Psoas muscle (tissue), 8 donors: ENCODE data around the gene NFXL1. TPM values are rescaled to one million over a fixed set of nuclear protein-coding genes. Genes with fewer than 3 reads are reported as not detected.

Source experiments
- ATAC-seq, 4 donors: fragments of 200-7000 bp; cut with Tn5 transposase; one replicate each; pipeline ENCODE4 v1.9.1; 2020; ENCODE audit warnings: moderate library complexity in 3 of 4, mild to moderate bottlenecking in 2 of 4
- DNase-seq, 2 donors: peaks; one replicate each; pipeline ENCODE4 v3.0.0-alpha.2; 2020
- H3K27ac ChIP-seq: fragments of 200-600 bp; one replicate; pipeline ENCODE4 v1.8.0; 2022
- H3K27me3 ChIP-seq, 3 donors: fragments of 200-600 bp in 1 of 3; one replicate each; pipeline versions ENCODE4 v1.6.1 to v1.8.0; 2013 to 2022; ENCODE audit warnings: low read length in 2 of 3, mild to moderate bottlenecking in 2 of 3, moderate library complexity in 1 of 3; ENCODE audit not compliant: insufficient read depth in 3 of 3
- H3K36me3 ChIP-seq, 2 donors: fragments of 200-600 bp in 1 of 2; one replicate each; pipeline versions ENCODE4 v1.6.1 to v1.8.0; 2013 to 2022; ENCODE audit warnings: low read depth in 1 of 2, mild to moderate bottlenecking in 1 of 2, moderate library complexity in 1 of 2; ENCODE audit not compliant: insufficient read depth in 1 of 2
- H3K4me1 ChIP-seq: fragments of 200-600 bp; one replicate; pipeline ENCODE4 v1.8.0; 2022
- H3K4me3 ChIP-seq: fragments of 200-600 bp; one replicate; pipeline ENCODE4 v1.8.0; 2022; ENCODE audit warnings: mild to moderate bottlenecking
- H3K9me3 ChIP-seq: fragments of 200-600 bp; one replicate; pipeline ENCODE4 v1.8.0; 2022
- WGBS, 3 donors: extraction: QIAGEN DNeasy Blood & Tissue Kit; methylation state at CpG; one replicate each; pipeline versions ENCODE4 v1.1.6 to v1.1.7; 2013; 5-methylcytosine and 5-hydroxymethylcytosine counted together
- intact Hi-C, 2 donors: fragments of 100-400 bp; cut with DNase I; formaldehyde crosslinking; loops; one replicate each; pipeline versions ENCODE4 v1.11.0 to v1.14.2; 2022
- polyA plus RNA-seq, 3 donors: library from polyadenylated mRNA; stranded (reverse); fragments of 200-250 nt; gene quantifications; one replicate each; pipeline ENCODE4 v1.2.3, GENCODE V29; 2013
- total RNA-seq, 4 donors: library from RNA; stranded (reverse); fragmentation: NEBNext Ultra II Directional in 2 of 4; extraction: Animal tissue kit (Norgen Biotek cat#: 25700) in 2 of 4; gene quantifications; one replicate each; pipeline versions ENCODE4 v1.2.1 to v1.2.4, GENCODE V29; 2021 to 2023
- TF ChIP-seq, protein P1 (sequence below): fragments of 200-600 bp; IDR thresholded peaks from one replicate; pipeline ENCODE4 v1.8.0; 2022; ENCODE audit warnings: antibody characterized with exemption
- donor health status: healthy with polysubstance abuse.
- donor health status: DM: no; HTN: no; CAD: no; lungs with moderate emphysema.
- donor health status: Bipolar disorder and iron deficiency.
- donor health status: healthy.
- donor health status: DM: yes; HTN: yes; CAD: no.
- donor health status: DM: no; HTN: no; CAD: no.
- donor health status: DM: no; HTN: no; CAD: no.
- donor health status: DM: yes; HTN: yes; CAD: no.

Gene NFXL1
- total and polyA plus RNA-seq, 7 donors: 3.1 to 6.0 (median 4.9) TPM

DNA sequence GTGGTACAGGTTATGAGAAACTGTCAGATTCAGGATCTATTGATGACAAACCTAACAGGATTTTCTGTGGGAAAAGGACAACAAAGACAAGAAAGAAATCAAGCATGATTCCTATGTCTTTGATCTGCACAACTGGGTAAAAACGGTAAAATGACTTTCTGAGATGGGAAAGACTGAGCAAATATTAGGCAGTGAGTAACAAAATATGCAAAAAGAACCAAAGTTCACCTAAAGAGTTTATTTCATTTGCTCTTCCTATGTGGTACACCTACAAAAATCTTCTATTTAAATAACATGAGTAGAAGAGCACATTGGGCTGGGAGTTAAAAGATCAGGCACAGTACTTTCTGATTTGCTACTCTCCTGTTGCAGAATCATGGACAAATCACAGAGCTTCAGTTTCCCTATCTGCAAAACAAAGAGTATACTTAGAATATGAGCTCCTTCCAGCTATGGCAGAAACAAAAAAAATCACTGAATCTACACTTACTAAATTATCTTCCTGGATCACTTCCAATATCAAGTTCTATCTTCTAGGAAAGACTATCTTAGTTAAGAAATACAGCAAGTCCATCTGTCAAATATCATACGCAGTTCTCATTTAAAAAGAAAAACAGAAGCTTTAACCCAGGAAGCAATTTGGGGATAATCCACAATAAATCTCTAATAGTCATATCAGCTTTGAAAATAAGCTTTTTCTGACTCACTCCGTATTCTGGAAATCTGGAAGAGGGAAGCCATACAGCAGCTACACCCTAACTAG lies 37.4 kb downstream of the NFXL1 start:
- intact Hi-C loops: no loop called here
- TF ChIP-seq, protein P1, sequence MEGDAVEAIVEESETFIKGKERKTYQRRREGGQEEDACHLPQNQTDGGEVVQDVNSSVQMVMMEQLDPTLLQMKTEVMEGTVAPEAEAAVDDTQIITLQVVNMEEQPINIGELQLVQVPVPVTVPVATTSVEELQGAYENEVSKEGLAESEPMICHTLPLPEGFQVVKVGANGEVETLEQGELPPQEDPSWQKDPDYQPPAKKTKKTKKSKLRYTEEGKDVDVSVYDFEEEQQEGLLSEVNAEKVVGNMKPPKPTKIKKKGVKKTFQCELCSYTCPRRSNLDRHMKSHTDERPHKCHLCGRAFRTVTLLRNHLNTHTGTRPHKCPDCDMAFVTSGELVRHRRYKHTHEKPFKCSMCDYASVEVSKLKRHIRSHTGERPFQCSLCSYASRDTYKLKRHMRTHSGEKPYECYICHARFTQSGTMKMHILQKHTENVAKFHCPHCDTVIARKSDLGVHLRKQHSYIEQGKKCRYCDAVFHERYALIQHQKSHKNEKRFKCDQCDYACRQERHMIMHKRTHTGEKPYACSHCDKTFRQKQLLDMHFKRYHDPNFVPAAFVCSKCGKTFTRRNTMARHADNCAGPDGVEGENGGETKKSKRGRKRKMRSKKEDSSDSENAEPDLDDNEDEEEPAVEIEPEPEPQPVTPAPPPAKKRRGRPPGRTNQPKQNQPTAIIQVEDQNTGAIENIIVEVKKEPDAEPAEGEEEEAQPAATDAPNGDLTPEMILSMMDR: no peak
- Histone ChIP-seq H3K9me3 (peaks cover 5% of the 10 kb centered on the region), H3K4me3 (no peak overlapping the region), H3K4me1 (no peaks in the 10 kb centered on the region), H3K36me3 (peaks cover 3 to 86% of the 10 kb centered on the region in 2 donors), H3K27me3 (no peaks in the 10 kb centered on the region), H3K27ac (no peak overlapping the region)
- DNase-seq (no peak), ATAC-seq (no peak)
- WGBS, 3 donors: 91 to 96% (median 92%) methylated on average over 3 of the region's 3 CpGs

DNA sequence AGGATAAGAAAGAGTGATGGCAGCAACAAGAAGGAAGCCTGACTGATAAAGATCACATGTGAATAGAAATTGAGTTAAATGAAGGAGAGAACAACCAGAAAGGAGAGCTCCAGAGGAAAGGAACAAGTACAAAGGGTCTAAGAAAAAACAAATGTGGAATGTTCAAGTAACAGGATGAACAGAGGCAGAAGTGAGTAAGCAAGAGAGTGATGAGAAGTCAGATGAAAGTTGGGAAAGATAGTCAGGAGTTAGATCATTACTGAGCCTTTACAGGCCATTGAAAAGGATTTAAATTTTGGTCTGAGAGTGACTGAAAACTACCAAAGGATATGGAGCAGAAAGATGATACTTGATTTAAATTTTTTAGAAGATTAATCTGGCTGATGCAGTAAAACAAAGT lies 38.1 kb downstream of the NFXL1 start:
- Histone ChIP-seq H3K4me1 (no peaks in the 10 kb centered on the region), H3K36me3 (peaks cover 3 to 82% of the 10 kb centered on the region in 2 donors), H3K9me3 (peaks cover 5% of the 10 kb centered on the region), H3K27me3 (no peaks in the 10 kb centered on the region), H3K27ac (no peak overlapping the region), H3K4me3 (no peak overlapping the region)
- TF ChIP-seq, protein P1: no peak
- no peak for ATAC-seq
- no peak for DNase-seq
- intact Hi-C loops: no loop called here

DNA sequence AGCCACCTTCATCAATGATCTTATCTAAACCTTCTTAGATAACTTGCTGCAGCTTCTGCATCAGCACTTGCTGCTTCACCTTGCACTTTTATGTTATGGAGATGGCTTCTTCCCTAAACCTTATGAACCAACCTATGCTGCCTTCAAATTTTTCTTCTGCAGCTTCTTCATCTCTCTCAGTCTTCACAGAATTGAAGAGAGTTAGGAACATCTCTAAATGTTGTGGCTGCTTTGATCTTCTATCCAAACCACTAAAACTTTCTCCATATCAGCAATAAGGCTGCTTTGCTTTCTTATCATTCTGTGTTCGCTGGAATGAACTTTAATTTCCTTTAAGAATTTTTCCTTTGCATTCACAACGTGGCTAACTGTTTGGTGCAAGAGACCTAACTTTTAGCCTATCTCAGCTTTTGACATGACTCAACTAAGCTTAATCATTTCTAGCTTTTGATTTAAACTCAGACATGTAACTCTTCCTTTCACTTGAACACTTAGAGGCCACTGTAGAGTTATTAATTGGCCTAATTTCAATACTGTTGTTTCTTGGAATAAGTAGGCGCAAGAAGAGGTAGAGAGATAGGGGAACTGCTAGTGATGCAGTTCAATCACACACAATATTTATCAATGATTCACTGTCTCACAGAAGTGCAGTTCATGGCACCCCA lies 40.4 kb downstream of the NFXL1 start:
- Histone ChIP-seq H3K9me3 (peaks cover 5% of the 10 kb centered on the region), H3K27me3 (no peaks in the 10 kb centered on the region), H3K4me1 (no peaks in the 10 kb centered on the region), H3K4me3 (no peak overlapping the region), H3K27ac (no peak overlapping the region), H3K36me3 (peaks cover 3 to 73% of the 10 kb centered on the region in 2 donors)
- DNase-seq (no peak), ATAC-seq (no peak)
- intact Hi-C loops: no loop called here
- TF ChIP-seq, protein P1: no peak
- WGBS, 3 donors: 97 to 98% (median 97%) methylated on average over 3 of the region's 3 CpGs

DNA sequence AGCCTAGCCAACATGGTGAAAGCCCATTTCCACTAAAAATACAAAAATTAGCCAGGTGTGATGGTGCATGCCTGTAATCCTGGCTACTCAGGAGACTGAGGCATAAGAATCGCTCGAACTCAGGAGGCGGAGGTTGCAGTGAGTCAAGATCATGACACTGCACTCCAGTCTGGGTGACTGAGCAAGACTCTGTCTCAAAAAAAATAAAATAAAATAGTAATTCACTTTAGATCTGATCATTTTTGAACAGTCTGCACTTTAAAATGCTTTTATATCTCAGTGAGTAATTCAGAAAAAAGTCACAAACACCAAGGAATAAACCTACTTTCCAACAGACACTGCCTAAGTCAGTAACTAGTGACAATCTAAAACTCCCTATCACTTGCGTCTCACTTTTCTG lies 50.9 kb downstream of the NFXL1 start:
- no peak for ATAC-seq
- 74 to 87% (median 81%) methylated on average over 4 of the region's 4 CpGs for WGBS, 3 donors

More for the DNA sequence above, 50.9 kb downstream of the NFXL1 start:
- TF ChIP-seq, protein P1: no peak
- Histone ChIP-seq H3K27me3 (no peaks in the 10 kb centered on the region), H3K4me3 (no peak overlapping the region), H3K36me3 (peaks cover 0 to 9% of the 10 kb centered on the region in 2 donors), H3K27ac (no peak overlapping the region), H3K9me3 (no peaks in the 10 kb centered on the region), H3K4me1 (no peaks in the 10 kb centered on the region)
- DNase-seq: no peak
- intact Hi-C loops: no loop called here
